HepG2 (cell line): ENCODE data around the gene TAT. TPM values are rescaled to one million over a fixed set of nuclear protein-coding genes. Genes with fewer than 3 reads are reported as not detected.

ENCODE experiments used
- AKNA ChIP-seq: sonication (generic); formaldehyde crosslinking; IDR thresholded peaks from 2 replicates; pipeline ENCODE4 v1.4.0; 2020; ENCODE audit warnings: missing genetic modification reagents, borderline replicate concordance
- GABPB1 ChIP-seq: IDR thresholded peaks from 2 replicates; pipeline ENCODE4 v1.6.1; 2016; ENCODE audit warnings: mild to moderate bottlenecking, missing genetic modification reagents, moderate library complexity, missing compliant biosample characterization
- GMEB2 ChIP-seq: IDR thresholded peaks from 2 replicates; pipeline ENCODE4 v1.6.1; 2016; ENCODE audit warnings: missing biosample characterization, missing genetic modification reagents, low read depth
- JUNB ChIP-seq: sonication (generic); formaldehyde crosslinking; IDR thresholded peaks from 2 replicates; pipeline ENCODE4 v1.8.0; 2022; ENCODE audit warnings: missing genetic modification reagents, mild to moderate bottlenecking, borderline replicate concordance
- KDM5B ChIP-seq: sonication (generic); formaldehyde crosslinking; IDR thresholded peaks from 2 replicates; pipeline ENCODE4 v1.4.0; 2020; ENCODE audit warnings: missing genetic modification reagents, mild to moderate bottlenecking, borderline replicate concordance
- MIER3 ChIP-seq: IDR thresholded peaks from 2 replicates; pipeline ENCODE4 v1.6.1; 2016; ENCODE audit warnings: missing compliant biosample characterization, borderline replicate concordance
- PHF5A ChIP-seq: IDR thresholded peaks from one replicate; pipeline ENCODE4 v1.6.1; 2018; ENCODE audit warnings: low read depth, missing genetic modification reagents; ENCODE audit not compliant: unreplicated experiment
- ZNF224 ChIP-seq: sonication (generic); formaldehyde crosslinking; IDR thresholded peaks from 2 replicates; pipeline ENCODE4 v1.5.0; 2020; ENCODE audit warnings: mild to moderate bottlenecking, missing genetic modification reagents
- ZNF274 ChIP-seq: sonication (generic); formaldehyde crosslinking; IDR thresholded peaks from 2 replicates; pipeline ENCODE4 v1.5.1; 2020; ENCODE audit warnings: mild to moderate bottlenecking, missing genetic modification reagents
- ZNF367 ChIP-seq: sonication (generic); formaldehyde crosslinking; IDR thresholded peaks from 2 replicates; pipeline ENCODE4 v1.4.0; 2020; ENCODE audit warnings: missing genetic modification reagents, borderline replicate concordance
- ZNF556 ChIP-seq: sonication (generic); formaldehyde crosslinking; IDR thresholded peaks from 2 replicates; pipeline ENCODE4 v1.4.0; 2020; ENCODE audit warnings: mild to moderate bottlenecking, missing genetic modification reagents, borderline replicate concordance
- ZNF616 ChIP-seq: sonication (generic); formaldehyde crosslinking; IDR thresholded peaks from 2 replicates; pipeline ENCODE4 v1.5.0; 2020; ENCODE audit warnings: low read depth, mild to moderate bottlenecking, missing genetic modification reagents
- ZNF737 ChIP-seq: sonication (generic); formaldehyde crosslinking; IDR thresholded peaks from 2 replicates; pipeline ENCODE4 v1.5.0; 2020; ENCODE audit warnings: missing genetic modification reagents, mild to moderate bottlenecking, borderline replicate concordance
- polyA plus RNA-seq, 8 experiments: library from polyadenylated mRNA; depleted of rRNA in 3 of 8; stranded (reverse) in 7 of 8; unstranded in 1 of 8; fragments of >200 nt; fragmentation: Illumina TruSeq in 4 of 8; extraction: Trizol in 4 of 8; gene quantifications; 2 replicates each; pipeline versions ENCODE4 v1.2.1 to v1.2.3, GENCODE V29; 2011 to 2016; ENCODE audit warnings: low read depth in 4 of 8, missing spikeins in 1 of 8, mixed read lengths in 1 of 8; ENCODE audit not compliant: insufficient read depth in 1 of 8
- total RNA-seq, 5 experiments: library from RNA; depleted of rRNA; stranded (reverse); fragments of >200 nt; fragmentation: Illumina TruSeq; extraction: Trizol; gene quantifications; 2 replicates each; pipeline ENCODE4 v1.2.3, GENCODE V29; 2016; ENCODE audit warnings: low read depth in 1 of 5
- TF ChIP-seq, protein P1 (sequence below): sonication (generic); formaldehyde crosslinking; conservative IDR thresholded peaks from 2 replicates; pipeline ENCODE4 v1.4.0; 2020; ENCODE audit warnings: mild to moderate bottlenecking, missing genetic modification reagents, moderate library complexity
- TF ChIP-seq, protein P2 (sequence below): sonication (generic); formaldehyde crosslinking; IDR thresholded peaks from 2 replicates; pipeline ENCODE4 v1.5.0; 2020; ENCODE audit warnings: missing genetic modification reagents

TAT gene
- total and polyA plus RNA-seq, 2 of the 13 experiments (the other 11 are each of a cell fraction or from before 2014, with no cell fraction given): 1.6 to 5.8 TPM

GRCh38 chr16:71610936-71611871 is 34.3 kb upstream of the TAT start (continued):
- TF ChIP-seq AKNA: no peak
- TF ChIP-seq, protein P1, sequence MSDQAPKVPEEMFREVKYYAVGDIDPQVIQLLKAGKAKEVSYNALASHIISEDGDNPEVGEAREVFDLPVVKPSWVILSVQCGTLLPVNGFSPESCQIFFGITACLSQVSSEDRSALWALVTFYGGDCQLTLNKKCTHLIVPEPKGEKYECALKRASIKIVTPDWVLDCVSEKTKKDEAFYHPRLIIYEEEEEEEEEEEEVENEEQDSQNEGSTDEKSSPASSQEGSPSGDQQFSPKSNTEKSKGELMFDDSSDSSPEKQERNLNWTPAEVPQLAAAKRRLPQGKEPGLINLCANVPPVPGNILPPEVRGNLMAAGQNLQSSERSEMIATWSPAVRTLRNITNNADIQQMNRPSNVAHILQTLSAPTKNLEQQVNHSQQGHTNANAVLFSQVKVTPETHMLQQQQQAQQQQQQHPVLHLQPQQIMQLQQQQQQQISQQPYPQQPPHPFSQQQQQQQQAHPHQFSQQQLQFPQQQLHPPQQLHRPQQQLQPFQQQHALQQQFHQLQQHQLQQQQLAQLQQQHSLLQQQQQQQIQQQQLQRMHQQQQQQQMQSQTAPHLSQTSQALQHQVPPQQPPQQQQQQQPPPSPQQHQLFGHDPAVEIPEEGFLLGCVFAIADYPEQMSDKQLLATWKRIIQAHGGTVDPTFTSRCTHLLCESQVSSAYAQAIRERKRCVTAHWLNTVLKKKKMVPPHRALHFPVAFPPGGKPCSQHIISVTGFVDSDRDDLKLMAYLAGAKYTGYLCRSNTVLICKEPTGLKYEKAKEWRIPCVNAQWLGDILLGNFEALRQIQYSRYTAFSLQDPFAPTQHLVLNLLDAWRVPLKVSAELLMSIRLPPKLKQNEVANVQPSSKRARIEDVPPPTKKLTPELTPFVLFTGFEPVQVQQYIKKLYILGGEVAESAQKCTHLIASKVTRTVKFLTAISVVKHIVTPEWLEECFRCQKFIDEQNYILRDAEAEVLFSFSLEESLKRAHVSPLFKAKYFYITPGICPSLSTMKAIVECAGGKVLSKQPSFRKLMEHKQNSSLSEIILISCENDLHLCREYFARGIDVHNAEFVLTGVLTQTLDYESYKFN (CRISPR knock-in tag): 0 out of 2 replicates have a peak, but pooled peaks have one; percentile 31
- TF ChIP-seq ZNF737 (CRISPR knock-in tag): no peak
- TF ChIP-seq ZNF224: no peak
- TF ChIP-seq ZNF274 (CRISPR knock-in tag): no peak
- TF ChIP-seq GMEB2 (CRISPR knock-in tag): no peak
- no peak for TF ChIP-seq ZNF616 (CRISPR knock-in tag)
- TF ChIP-seq PHF5A (CRISPR knock-in tag): peak; percentile 48
- TF ChIP-seq ZNF367 (CRISPR knock-in tag): peak; percentile 49; the same call in 1 of the 2 replicates
- peak; percentile 70; the same call in 1 of the 2 replicates for TF ChIP-seq MIER3 (CRISPR knock-in tag)
- no peak for TF ChIP-seq ZNF556 (CRISPR knock-in tag)
- TF ChIP-seq, protein P2, sequence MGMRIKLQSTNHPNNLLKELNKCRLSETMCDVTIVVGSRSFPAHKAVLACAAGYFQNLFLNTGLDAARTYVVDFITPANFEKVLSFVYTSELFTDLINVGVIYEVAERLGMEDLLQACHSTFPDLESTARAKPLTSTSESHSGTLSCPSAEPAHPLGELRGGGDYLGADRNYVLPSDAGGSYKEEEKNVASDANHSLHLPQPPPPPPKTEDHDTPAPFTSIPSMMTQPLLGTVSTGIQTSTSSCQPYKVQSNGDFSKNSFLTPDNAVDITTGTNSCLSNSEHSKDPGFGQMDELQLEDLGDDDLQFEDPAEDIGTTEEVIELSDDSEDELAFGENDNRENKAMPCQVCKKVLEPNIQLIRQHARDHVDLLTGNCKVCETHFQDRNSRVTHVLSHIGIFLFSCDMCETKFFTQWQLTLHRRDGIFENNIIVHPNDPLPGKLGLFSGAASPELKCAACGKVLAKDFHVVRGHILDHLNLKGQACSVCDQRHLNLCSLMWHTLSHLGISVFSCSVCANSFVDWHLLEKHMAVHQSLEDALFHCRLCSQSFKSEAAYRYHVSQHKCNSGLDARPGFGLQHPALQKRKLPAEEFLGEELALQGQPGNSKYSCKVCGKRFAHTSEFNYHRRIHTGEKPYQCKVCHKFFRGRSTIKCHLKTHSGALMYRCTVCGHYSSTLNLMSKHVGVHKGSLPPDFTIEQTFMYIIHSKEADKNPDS (CRISPR knock-in tag): no peak
- peak; percentile 66 for TF ChIP-seq GABPB1 (CRISPR knock-in tag)
- peak; percentile 82; the same call in 1 of the 2 replicates for TF ChIP-seq KDM5B (CRISPR knock-in tag)
- no peak for TF ChIP-seq JUNB (CRISPR knock-in tag)
